ENCODE results near the gene GABRB1.

GABRB1 gene

DNA sequence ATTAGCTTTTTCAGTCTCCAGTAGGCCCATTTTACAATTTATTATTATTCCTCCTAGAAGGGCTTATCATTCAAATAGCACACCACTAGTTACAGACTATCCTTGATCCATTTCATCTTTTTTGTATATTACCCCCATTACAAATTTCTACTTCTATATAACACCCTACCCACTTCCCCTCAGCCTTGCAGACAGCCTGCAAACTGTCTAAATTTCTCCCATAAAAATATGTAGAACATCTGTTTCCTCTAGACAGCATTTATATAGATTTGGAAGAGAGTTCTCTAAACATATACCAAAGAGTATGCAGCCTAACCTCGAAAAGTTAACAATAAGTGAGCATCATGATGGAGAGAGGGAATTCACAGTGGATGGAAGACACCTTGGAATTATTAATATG, 401.4 kb downstream of the GABRB1 start:
- H3K27ac ChIP-seq, result no peak overlapping the region

DNA sequence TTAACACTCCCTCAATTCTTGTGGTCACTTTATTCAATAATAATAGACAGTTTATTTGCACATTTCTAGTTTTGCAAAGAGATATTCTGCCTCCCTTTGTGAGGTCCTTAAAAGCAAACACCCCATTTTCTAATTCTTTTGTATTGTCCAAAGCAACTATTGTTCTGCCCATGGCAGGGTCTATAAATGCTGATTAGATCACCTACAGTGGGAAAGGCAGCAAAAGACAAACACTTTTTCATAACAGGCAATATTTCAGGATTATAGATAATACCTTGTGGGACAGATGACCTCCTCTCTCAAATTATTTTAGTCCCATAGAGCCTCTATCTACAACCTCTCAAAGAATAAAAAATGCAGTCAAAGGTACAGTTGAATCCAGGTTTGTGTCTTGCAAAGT, 403.6 kb downstream of the GABRB1 start:
- DNase-seq (ENCODE audit: low read depth, low spot score), result no peak
- no peak overlapping the region for H3K27ac ChIP-seq

More for the DNA sequence above, 401.4 kb downstream of the GABRB1 start:
- no peak for DNase-seq (ENCODE audit: low read depth, low spot score)

GRCh38 chr4:47442980-47443379, 411.6 kb downstream of the GABRB1 start:
- DNase-seq (ENCODE audit: low read depth, low spot score), result no peak
- no peak overlapping the region for H3K27ac ChIP-seq

GRCh38 chr4:47444031-47444430, 412.7 kb downstream of the GABRB1 start:
- H3K27ac ChIP-seq, result no peak overlapping the region
- DNase-seq (ENCODE audit: low read depth, low spot score), result no peak

- H3K27ac ChIP-seq, result no peak overlapping the region
- DNase-seq (ENCODE audit: low read depth, low spot score), result no peak
Measured at GRCh38 chr4:47451657-47452056, 420.3 kb downstream of the GABRB1 start.

- H3K27ac ChIP-seq, result peak overlapping the region; percentile 72
- no peak for DNase-seq (ENCODE audit: low read depth, low spot score)
Measured at GRCh38 chr4:47462799-47463234, 431.4 kb downstream of the GABRB1 start.

- H3K27ac ChIP-seq, result peak within 1 kb of the TSS; percentile 72
- peak; percentile 70 for DNase-seq (ENCODE audit: low read depth, low spot score)
Measured at GRCh38 chr4:47463235-47463956, 432.0 kb downstream of the GABRB1 start, which contains the start of gene COMMD8. TSS of gene COMMD8 (minus strand) at chr4:47463702. CDS start at chr4:47463651, 51 bp downstream.

- H3K27ac ChIP-seq, result no peak overlapping the region
- no peak for DNase-seq (ENCODE audit: low read depth, low spot score)
Measured at GRCh38 chr4:47465004-47465403, 433.6 kb downstream of the GABRB1 start.

GRCh38 chr4:47466056-47466785, 434.9 kb downstream of the GABRB1 start:
- H3K27ac ChIP-seq, result no peak overlapping the region
- DNase-seq (ENCODE audit: low read depth, low spot score), result no peak

- no peak overlapping the region for H3K27ac ChIP-seq
- no peak for DNase-seq (ENCODE audit: low read depth, low spot score)
Measured at GRCh38 chr4:47468706-47469365, 437.5 kb downstream of the GABRB1 start.

GRCh38 chr4:47469951-47470350, 438.6 kb downstream of the GABRB1 start:
- DNase-seq (ENCODE audit: low read depth, low spot score), result no peak

GRCh38 chr4:47471064-47471463, 439.7 kb downstream of the GABRB1 start:
- DNase-seq (ENCODE audit: low read depth, low spot score), result no peak
- H3K27ac ChIP-seq, result no peak overlapping the region

More at GRCh38 chr4:47469951-47470350, 438.6 kb downstream of the GABRB1 start:
- peak overlapping the region; percentile 33 for H3K27ac ChIP-seq

DNA sequence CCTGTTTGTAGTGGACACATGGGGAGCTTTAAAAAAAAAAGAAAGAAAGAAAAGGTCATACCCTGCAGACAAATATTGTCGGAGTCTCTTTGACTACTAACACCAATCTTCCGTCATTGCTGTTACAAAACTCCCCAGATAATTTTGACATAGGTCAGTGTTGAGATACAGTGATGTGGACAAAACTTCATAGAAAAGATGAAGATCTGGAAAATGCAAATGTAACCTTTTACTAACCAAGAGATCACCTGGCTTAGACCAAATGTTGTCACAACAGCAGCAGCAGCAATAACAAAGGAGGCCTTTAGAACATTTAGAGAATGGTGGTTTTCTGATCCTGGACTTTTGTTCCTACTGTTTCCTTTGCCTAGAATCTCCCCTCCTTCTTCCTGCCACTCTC, 440.2 kb downstream of the GABRB1 start:
- no peak for DNase-seq (ENCODE audit: low read depth, low spot score)
- no peak overlapping the region for H3K27ac ChIP-seq

- no peak for DNase-seq (ENCODE audit: low read depth, low spot score)
- H3K27ac ChIP-seq, result no peak overlapping the region
Measured at GRCh38 chr4:47473141-47473750, 441.9 kb downstream of the GABRB1 start.

DNA sequence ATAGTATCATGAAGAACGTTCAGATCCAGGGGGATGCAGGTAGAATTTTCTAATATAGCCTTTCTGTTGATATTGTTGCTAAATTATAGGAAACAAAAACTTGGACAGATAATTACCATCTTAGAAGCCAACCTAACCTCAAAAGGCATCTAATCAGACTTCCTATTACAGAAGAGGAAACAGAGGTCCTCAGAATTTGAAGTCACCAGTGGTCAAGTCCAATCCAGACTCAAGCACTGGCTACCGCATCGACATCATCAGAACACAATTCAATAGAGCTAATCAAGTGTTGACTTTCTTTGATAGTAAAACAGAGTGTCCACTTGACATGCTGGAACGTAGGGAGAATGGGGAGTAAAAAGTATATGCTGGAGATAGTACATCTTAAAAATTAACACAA, 443.4 kb downstream of the GABRB1 start:
- no peak for DNase-seq (ENCODE audit: low read depth, low spot score)
- no peak overlapping the region for H3K27ac ChIP-seq

DNA sequence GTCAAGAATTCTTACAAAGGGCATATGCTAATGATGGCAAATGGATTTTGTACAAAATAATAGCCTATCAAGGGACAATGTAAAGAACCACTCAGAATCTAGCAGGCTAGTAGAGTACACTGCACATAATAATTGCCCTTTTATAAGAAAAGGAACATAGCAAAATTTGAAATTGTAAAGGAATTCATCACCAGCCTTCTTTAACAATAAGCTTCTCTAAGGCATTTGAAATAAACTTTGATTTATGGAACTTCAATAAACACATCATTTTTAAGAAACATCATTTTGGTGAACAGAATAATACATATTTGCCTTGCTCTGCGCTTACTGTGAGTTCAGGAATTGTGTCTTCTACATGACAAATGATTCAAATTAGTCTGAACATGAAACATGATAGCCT, 444.0 kb downstream of the GABRB1 start:
- no peak for DNase-seq (ENCODE audit: low read depth, low spot score)
- no peak overlapping the region for H3K27ac ChIP-seq

Data from epithelial cell of prostate (primary cell).